Caco-2 (cell line): ENCODE results near the gene KLK14. TPM values are rescaled to one million over a fixed set of nuclear protein-coding genes. Genes with fewer than 3 reads are reported as not detected.

Experiments
- BruUV-seq: library from RNA; stranded (reverse); fragments of 400-500 nt; replicated peaks from 2 replicates; lab custom pipeline; 2021; lab: Mats Ljungman, UMichigan
- CTCF ChIA-PET: fragments of 300-600 bp; sonication (Branson Sonifier 250); formaldehyde crosslinking; loops from one replicate; lab custom pipeline; 2022; ENCODE audit warnings: antibody characterized with exemption; lab: Charles Lee
- POLR2A ChIA-PET: fragments of 300-600 bp; sonication (Branson Sonifier 250); formaldehyde crosslinking; loops from one replicate; lab custom pipeline; 2022; ENCODE audit warnings: antibody characterized with exemption; lab: Charles Lee
- DNase-seq, 2 experiments: peaks; one replicate each; pipeline versions ENCODE4 v3.0.0 to v3.0.0-alpha.2; 2020 to 2022
- H3K27me3 ChIP-seq: replicated peaks from 2 replicates; pipeline ENCODE4 v1.6.0; 2011; ENCODE audit warnings: low read length; ENCODE audit not compliant: control insufficient read depth, insufficient read depth
- H3K36me3 ChIP-seq: 2 replicates; pipeline ENCODE4 v1.5.1; 2011; ENCODE audit warnings: low read length; ENCODE audit not compliant: control insufficient read depth, insufficient read depth
- H3K4me1 ChIP-seq: fragments of 250-450 bp; sonication (Bioruptor Pico); 2 replicates; pipeline ENCODE4 v1.5.1; 2020; ENCODE audit warnings: mild to moderate bottlenecking
- H3K4me3 ChIP-seq: 2 replicates; pipeline ENCODE4 v1.5.1; 2011; ENCODE audit warnings: low read depth, mild to moderate bottlenecking, control low read depth, low read length
- H3K9me3 ChIP-seq: fragments of 250-450 bp; sonication (Bioruptor Pico); 2 replicates; pipeline ENCODE4 v1.5.1; 2020; ENCODE audit warnings: mild to moderate bottlenecking, moderate library complexity
- H3K27ac Mint-ChIP-seq: one replicate; pipeline ENCODE4 v1.8.0; 2022; ENCODE audit warnings: mixed read lengths; ENCODE audit not compliant: unreplicated experiment
- H3K27me3 Mint-ChIP-seq: one replicate; pipeline ENCODE4 v1.8.0; 2022; ENCODE audit warnings: mixed read lengths; ENCODE audit not compliant: insufficient read depth, unreplicated experiment
- H3K36me3 Mint-ChIP-seq: one replicate; pipeline ENCODE4 v1.8.0; 2022; ENCODE audit warnings: mild to moderate bottlenecking, mixed read lengths; ENCODE audit not compliant: insufficient read depth, unreplicated experiment
- H3K4me1 Mint-ChIP-seq: one replicate; pipeline ENCODE4 v1.8.0; 2022; ENCODE audit warnings: low read depth, mixed read lengths; ENCODE audit not compliant: unreplicated experiment
- H3K4me3 Mint-ChIP-seq: one replicate; pipeline ENCODE4 v1.8.0; 2022; ENCODE audit warnings: mild to moderate bottlenecking, moderate library complexity, mixed read lengths; ENCODE audit not compliant: unreplicated experiment
- H3K9me3 Mint-ChIP-seq: one replicate; pipeline ENCODE4 v1.8.0; 2022; ENCODE audit warnings: mixed read lengths; ENCODE audit not compliant: unreplicated experiment
- intact Hi-C: fragments of 100-400 bp; cut with micrococcal nuclease; formaldehyde crosslinking; loops from one replicate; pipeline ENCODE4 v1.10.0; 2022; ENCODE audit not compliant: unreplicated experiment
- total RNA-seq: library from RNA; stranded (reverse); gene quantifications from 2 replicates; pipeline ENCODE4 v1.2.3, GENCODE V29; 2022
- TF ChIP-seq, protein P1 (sequence below), 2 experiments: fragments of 200-600 bp in 1 of 2; IDR thresholded peaks; 1 replicate in 1 of 2; 2 replicates in 1 of 2; pipeline versions ENCODE4 v1.5.1 to v1.8.0; 2011 to 2022; ENCODE audit warnings: antibody characterized with exemption in 1 of 2, control low read depth in 1 of 2, inconsistent platforms in 1 of 2, low read depth in 1 of 2, low read length in 1 of 2, mild to moderate bottlenecking in 1 of 2, moderate library complexity in 1 of 2; ENCODE audit not compliant: insufficient read depth in 1 of 2, severe bottlenecking in 1 of 2, unreplicated experiment in 1 of 2

Gene KLK14
- total RNA-seq, 1 experiment from 2014 or later: not detected

- Mint-ChIP-seq H3K27me3 (no peaks in the 10 kb centered on the region), H3K36me3 (peaks cover 36% of the 10 kb centered on the region), H3K9me3 (no peaks in the 10 kb centered on the region), H3K4me3 (no peak overlapping the region), H3K27ac (no peak overlapping the region), H3K4me1 (peaks cover 9% of the 10 kb centered on the region)
- ChIA-PET CTCF (no interaction called here), POLR2A (no interaction called here)
- H3K9me3 ChIP-seq: no peaks in the 10 kb centered on the region
- no peaks in the 10 kb centered on the region for H3K4me1 ChIP-seq
- TF ChIP-seq, protein P1, sequence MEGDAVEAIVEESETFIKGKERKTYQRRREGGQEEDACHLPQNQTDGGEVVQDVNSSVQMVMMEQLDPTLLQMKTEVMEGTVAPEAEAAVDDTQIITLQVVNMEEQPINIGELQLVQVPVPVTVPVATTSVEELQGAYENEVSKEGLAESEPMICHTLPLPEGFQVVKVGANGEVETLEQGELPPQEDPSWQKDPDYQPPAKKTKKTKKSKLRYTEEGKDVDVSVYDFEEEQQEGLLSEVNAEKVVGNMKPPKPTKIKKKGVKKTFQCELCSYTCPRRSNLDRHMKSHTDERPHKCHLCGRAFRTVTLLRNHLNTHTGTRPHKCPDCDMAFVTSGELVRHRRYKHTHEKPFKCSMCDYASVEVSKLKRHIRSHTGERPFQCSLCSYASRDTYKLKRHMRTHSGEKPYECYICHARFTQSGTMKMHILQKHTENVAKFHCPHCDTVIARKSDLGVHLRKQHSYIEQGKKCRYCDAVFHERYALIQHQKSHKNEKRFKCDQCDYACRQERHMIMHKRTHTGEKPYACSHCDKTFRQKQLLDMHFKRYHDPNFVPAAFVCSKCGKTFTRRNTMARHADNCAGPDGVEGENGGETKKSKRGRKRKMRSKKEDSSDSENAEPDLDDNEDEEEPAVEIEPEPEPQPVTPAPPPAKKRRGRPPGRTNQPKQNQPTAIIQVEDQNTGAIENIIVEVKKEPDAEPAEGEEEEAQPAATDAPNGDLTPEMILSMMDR (IDR thresholded peaks at IDR 0.05; ENCODE audit: insufficient read depth in 1 of 2, low read depth in 1 of 2, low read length in 1 of 2, severe bottlenecking in 1 of 2, unreplicated experiment in 1 of 2): no peak
- no TSS peak for BruUV-seq
- DNase-seq: no peak
- H3K4me3 ChIP-seq: no peak overlapping the region
- H3K36me3 ChIP-seq: no peaks in the 10 kb centered on the region; the same call in 1 of the 2 replicates
- no peaks in the 10 kb centered on the region for H3K27me3 ChIP-seq
- intact Hi-C loops: no loop called here
Observed at GRCh38 chr19:51102991-51103390, 20.3 kb upstream of the KLK14 start.

DNA sequence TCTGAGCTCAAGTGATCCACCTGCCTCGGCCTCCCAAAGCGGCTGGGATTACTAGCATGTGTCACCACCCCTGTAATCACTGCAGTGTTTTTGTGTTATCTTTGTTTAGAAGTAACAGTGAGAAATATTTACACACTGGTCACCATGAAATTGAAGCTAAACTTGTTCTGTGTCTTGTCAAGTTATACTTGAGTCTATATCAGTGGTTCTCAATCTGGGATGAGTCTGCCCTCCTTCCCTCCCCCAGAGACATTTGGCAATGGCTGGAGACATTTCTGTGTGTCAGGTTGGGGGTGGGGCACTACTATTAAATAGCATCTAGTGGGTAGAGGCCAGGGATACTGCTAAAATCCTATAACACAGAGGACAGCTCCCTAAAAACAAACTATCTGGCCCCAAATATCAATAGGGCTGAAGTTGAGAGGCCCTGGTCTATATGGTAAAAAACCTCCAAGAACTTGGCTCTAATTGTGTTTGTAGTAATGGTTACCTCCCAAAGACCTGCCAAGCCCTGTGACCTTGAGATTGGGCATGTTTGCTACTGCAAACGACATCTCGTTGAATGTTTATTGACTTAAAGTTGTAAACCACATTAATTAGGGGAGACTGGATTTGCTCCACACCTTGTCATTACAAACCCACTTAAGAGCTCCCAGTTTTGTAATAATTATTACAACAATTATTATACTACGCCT is 18.6 kb upstream of the KLK14 start:
- ChIA-PET CTCF (no interaction called here), POLR2A (no interaction called here)
- H3K4me1 ChIP-seq: no peaks in the 10 kb centered on the region
- no TSS peak for BruUV-seq
- H3K27me3 ChIP-seq: no peaks in the 10 kb centered on the region
- DNase-seq: no peak
- H3K4me3 ChIP-seq: no peak overlapping the region
- H3K9me3 ChIP-seq: no peaks in the 10 kb centered on the region
- no peaks in the 10 kb centered on the region for H3K27me3 Mint-ChIP-seq
- no peak overlapping the region for H3K27ac Mint-ChIP-seq
- H3K9me3 Mint-ChIP-seq: no peaks in the 10 kb centered on the region
- H3K4me1 Mint-ChIP-seq: no peaks in the 10 kb centered on the region
- peaks cover 34% of the 10 kb centered on the region for H3K36me3 Mint-ChIP-seq
- TF ChIP-seq, protein P1 (IDR thresholded peaks at IDR 0.05; ENCODE audit: insufficient read depth in 1 of 2, low read depth in 1 of 2, low read length in 1 of 2, severe bottlenecking in 1 of 2, unreplicated experiment in 1 of 2): no peak
- intact Hi-C loops: no loop called here
- no peaks in the 10 kb centered on the region; the same call in 1 of the 2 replicates for H3K36me3 ChIP-seq
- H3K4me3 Mint-ChIP-seq: no peak overlapping the region

GRCh38 chr19:51100601-51101000 is 17.9 kb upstream of the KLK14 start:
- no TSS peak for BruUV-seq
- no peaks in the 10 kb centered on the region for H3K9me3 Mint-ChIP-seq
- Histone ChIP-seq H3K4me1 (no peaks in the 10 kb centered on the region), H3K4me3 (no peak overlapping the region), H3K27me3 (no peaks in the 10 kb centered on the region), H3K36me3 (no peaks in the 10 kb centered on the region; the same call in 1 of the 2 replicates), H3K9me3 (no peaks in the 10 kb centered on the region)
- POLR2A ChIA-PET: no interaction called here
- H3K4me3 Mint-ChIP-seq: no peak overlapping the region
- H3K4me1 Mint-ChIP-seq: no peaks in the 10 kb centered on the region
- intact Hi-C loops: no loop called here
- TF ChIP-seq, protein P1 (IDR thresholded peaks at IDR 0.05; ENCODE audit: insufficient read depth in 1 of 2, low read depth in 1 of 2, low read length in 1 of 2, severe bottlenecking in 1 of 2, unreplicated experiment in 1 of 2): no peak
- H3K27me3 Mint-ChIP-seq: no peaks in the 10 kb centered on the region
- H3K27ac Mint-ChIP-seq: no peak overlapping the region
- peaks cover 32% of the 10 kb centered on the region for H3K36me3 Mint-ChIP-seq
- no peak for DNase-seq
- CTCF ChIA-PET: interaction anchor here (0.7 kb wide), 1 partner anchor 166 kb away, joined by 3 read pairs; no protein-coding TSS in a partner anchor
